ENCODE data around the gene CDKL5. TPM values are rescaled to one million over a fixed set of nuclear protein-coding genes. Genes with fewer than 3 reads are reported as not detected.
"Not testable (repeated sequence)": the region's sequence is repeated elsewhere in the genome, so short reads cannot be mapped to it uniquely, and the experiment has no call there.

The CDKL5 gene
- total and polyA plus RNA-seq, 4 donors = 10.6 to 27.7 (median 15.3) TPM

GRCh38 chrX:18422325-18422724, 3.1 kb upstream of the CDKL5 start:
- DNase-seq (ENCODE audit: low read depth in 4 of 6, low spot score in 6 of 6) = no peak

DNA sequence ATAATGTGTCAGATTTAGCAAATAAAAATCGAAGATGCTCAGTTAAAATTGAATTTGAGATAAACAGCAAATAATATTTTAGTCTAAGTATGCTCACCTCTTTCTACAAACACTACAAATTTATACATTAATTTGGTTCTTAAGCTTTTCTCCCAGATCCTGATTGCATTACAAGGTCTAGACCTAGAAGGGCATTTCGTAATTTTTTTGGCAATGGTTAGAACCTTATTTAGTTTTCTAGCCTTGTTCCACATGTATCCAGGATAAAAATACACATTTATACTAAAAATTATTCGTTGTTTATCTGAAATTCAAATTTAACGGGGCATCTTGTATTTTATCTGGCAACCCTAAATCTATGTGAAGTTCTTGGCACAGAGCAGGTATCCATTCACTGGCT, 2.5 kb upstream of the CDKL5 start:
- no peak overlapping the region for H3K27ac ChIP-seq (ENCODE audit: low read depth, low read length)
- WGBS (ENCODE audit: insufficient coverage) = no CpG with 5 or more reads among the region's 4 CpGs
- H3K4me1 ChIP-seq (ENCODE audit: control insufficient read depth, insufficient read depth, low read length) = no peaks in the 10 kb centered on the region
- peaks cover 10% of the 10 kb centered on the region for H3K27me3 ChIP-seq (ENCODE audit: control insufficient read depth, insufficient read depth, low read length)
- H3K9me3 ChIP-seq (ENCODE audit: control insufficient read depth, insufficient read depth, low read length) = peaks cover 1% of the 10 kb centered on the region
- H3K4me3 ChIP-seq (ENCODE audit: low read depth, low read length) = no peak overlapping the region
- no peak for DNase-seq (ENCODE audit: low read depth in 4 of 6, low spot score in 6 of 6)
- H3K36me3 ChIP-seq (ENCODE audit: control insufficient read depth, insufficient read depth, low read length) = no peaks in the 10 kb centered on the region

More at GRCh38 chrX:18422325-18422724, 3.1 kb upstream of the CDKL5 start:
- Histone ChIP-seq H3K9me3 (ENCODE audit: control insufficient read depth, insufficient read depth, low read length) (peaks cover 1% of the 10 kb centered on the region), H3K36me3 (ENCODE audit: control insufficient read depth, insufficient read depth, low read length) (no peaks in the 10 kb centered on the region), H3K4me1 (ENCODE audit: control insufficient read depth, insufficient read depth, low read length) (no peaks in the 10 kb centered on the region), H3K27me3 (ENCODE audit: control insufficient read depth, insufficient read depth, low read length) (peaks cover 10% of the 10 kb centered on the region), H3K27ac (ENCODE audit: low read depth, low read length) (no peak overlapping the region), H3K4me3 (ENCODE audit: low read depth, low read length) (no peak overlapping the region)
- WGBS (ENCODE audit: insufficient coverage) = no CpG with 5 or more reads among the region's 5 CpGs

DNA sequence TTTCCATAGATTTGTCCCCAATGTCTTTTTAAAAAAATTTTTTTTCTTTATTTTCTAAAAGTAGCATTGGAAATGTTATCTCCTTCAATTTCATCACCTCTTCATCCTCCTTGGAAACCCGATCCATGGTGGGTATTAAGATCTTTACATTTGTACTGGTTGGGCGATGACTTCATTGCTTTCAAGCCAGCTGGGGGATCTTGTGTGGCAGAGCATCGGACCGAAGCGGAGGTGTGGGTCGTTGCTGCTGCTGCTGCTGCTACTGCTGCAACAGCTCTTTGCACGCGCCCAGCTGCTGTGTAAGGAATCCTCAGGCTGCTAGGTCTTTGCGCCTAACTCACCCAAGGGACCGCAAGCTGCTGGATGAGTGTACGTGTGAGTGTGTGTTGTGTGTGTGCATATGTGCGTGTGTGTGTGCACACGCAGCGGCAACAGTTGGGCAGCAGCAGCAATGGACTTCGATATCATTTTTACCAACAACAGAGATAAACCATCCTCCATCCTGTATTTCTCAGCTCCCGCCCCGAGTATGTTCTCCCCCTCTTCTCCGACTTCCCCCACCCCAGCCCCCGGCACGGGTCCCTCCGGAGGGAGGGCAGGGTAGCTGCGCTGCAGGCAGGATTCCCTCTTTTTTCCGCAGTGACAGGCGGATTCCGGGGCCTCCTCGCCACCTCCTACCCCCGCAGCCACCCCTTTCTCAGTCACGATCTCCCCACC, 768 bp upstream of the CDKL5 start:
- Histone ChIP-seq H3K4me1 (ENCODE audit: control insufficient read depth, insufficient read depth, low read length) (no peaks in the 10 kb centered on the region), H3K27me3 (ENCODE audit: control insufficient read depth, insufficient read depth, low read length) (peaks cover 8% of the 10 kb centered on the region), H3K27ac (ENCODE audit: low read depth, low read length) (peak overlapping the region; percentile 87), H3K36me3 (ENCODE audit: control insufficient read depth, insufficient read depth, low read length) (no peaks in the 10 kb centered on the region), H3K4me3 (ENCODE audit: low read depth, low read length) (peak overlapping the region; percentile 73), H3K9me3 (ENCODE audit: control insufficient read depth, insufficient read depth, low read length) (no peaks in the 10 kb centered on the region)
- WGBS (ENCODE audit: insufficient coverage) = 11% methylated on average over 23 of the region's 28 CpGs
- DNase-seq (ENCODE audit: low read depth in 4 of 6, low spot score in 6 of 6) = peak in 3 of 6 donors; percentile 38 to 89 (median 66)

- peaks cover 8% of the 10 kb centered on the region for H3K27me3 ChIP-seq (ENCODE audit: control insufficient read depth, insufficient read depth, low read length)
- H3K9me3 ChIP-seq (ENCODE audit: control insufficient read depth, insufficient read depth, low read length) = no peaks in the 10 kb centered on the region
- DNase-seq (ENCODE audit: low read depth in 4 of 6, low spot score in 6 of 6) = peak in 1 of 6 donors; percentile 2
- H3K4me1 ChIP-seq (ENCODE audit: control insufficient read depth, insufficient read depth, low read length) = no peaks in the 10 kb centered on the region
- no peaks in the 10 kb centered on the region for H3K36me3 ChIP-seq (ENCODE audit: control insufficient read depth, insufficient read depth, low read length)
- H3K4me3 ChIP-seq (ENCODE audit: low read depth, low read length) = peak overlapping the region; percentile 73
- H3K27ac ChIP-seq (ENCODE audit: low read depth, low read length) = peak overlapping the region; percentile 88
- WGBS (ENCODE audit: insufficient coverage) = 8% methylated on average over 40 of the region's 40 CpGs
Measured at GRCh38 chrX:18426004-18426320, 554 bp downstream of the CDKL5 start.

- Histone ChIP-seq H3K27me3 (ENCODE audit: control insufficient read depth, insufficient read depth, low read length) (peaks cover 8% of the 10 kb centered on the region), H3K4me3 (ENCODE audit: low read depth, low read length) (no peak overlapping the region), H3K27ac (ENCODE audit: low read depth, low read length) (no peak overlapping the region), H3K36me3 (ENCODE audit: control insufficient read depth, insufficient read depth, low read length) (no peaks in the 10 kb centered on the region), H3K4me1 (ENCODE audit: control insufficient read depth, insufficient read depth, low read length) (no peaks in the 10 kb centered on the region), H3K9me3 (ENCODE audit: control insufficient read depth, insufficient read depth, low read length) (no peaks in the 10 kb centered on the region)
- 0% methylated on average over 1 of the region's 5 CpGs for WGBS (ENCODE audit: insufficient coverage)
- DNase-seq (ENCODE audit: low read depth in 4 of 6, low spot score in 6 of 6) = peak in 2 of 6 donors; percentile 18 to 26
Measured at GRCh38 chrX:18428006-18428405, 2.6 kb downstream of the CDKL5 start.

DNA sequence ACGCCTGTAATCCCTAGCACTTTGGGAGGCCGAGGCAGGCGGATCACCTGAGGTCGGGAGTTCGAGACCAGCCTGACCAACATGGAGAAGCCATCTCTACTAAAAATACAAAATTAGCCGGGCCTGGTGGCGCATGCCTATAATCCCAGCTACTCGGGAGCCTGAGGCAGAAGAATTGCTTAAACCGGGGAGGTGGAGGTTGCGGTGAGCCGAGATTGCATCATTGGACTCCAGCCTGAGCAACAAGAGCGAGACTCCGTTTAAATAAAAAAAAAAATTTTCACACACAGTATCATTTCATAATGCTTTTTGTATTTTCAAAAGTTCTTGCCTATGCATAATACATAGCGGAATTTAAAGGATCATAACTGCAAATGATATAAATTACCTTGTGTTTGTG, 7.9 kb downstream of the CDKL5 start:
- WGBS (ENCODE audit: insufficient coverage) = 91% methylated on average over 5 of the region's 14 CpGs
- H3K9me3 ChIP-seq (ENCODE audit: control insufficient read depth, insufficient read depth, low read length); H3K4me3 ChIP-seq (ENCODE audit: low read depth, low read length); DNase-seq (ENCODE audit: low read depth in 4 of 6, low spot score in 6 of 6); H3K27me3 ChIP-seq (ENCODE audit: control insufficient read depth, insufficient read depth, low read length); H3K4me1 ChIP-seq (ENCODE audit: control insufficient read depth, insufficient read depth, low read length); H3K27ac ChIP-seq (ENCODE audit: low read depth, low read length); H3K36me3 ChIP-seq (ENCODE audit: control insufficient read depth, insufficient read depth, low read length): not testable (repeated sequence)

DNA sequence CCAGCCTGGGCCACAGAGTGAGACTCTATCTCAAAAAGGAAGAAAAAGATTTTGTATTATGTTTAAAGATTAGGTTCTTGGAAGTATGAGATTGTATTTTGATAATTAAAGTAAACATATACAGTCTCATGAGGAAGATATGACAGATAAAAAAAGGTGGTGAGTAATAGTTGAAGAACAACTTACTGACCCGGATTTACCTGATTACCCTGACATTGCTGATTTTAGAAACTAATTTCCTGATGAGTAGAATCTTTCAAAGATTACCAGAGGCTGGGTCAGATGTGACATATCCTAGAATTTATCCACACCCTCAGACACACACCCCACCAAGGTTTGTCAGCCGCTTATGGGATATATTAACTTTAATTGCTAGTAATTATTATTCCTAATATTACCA, 9.5 kb downstream of the CDKL5 start:
- no peaks in the 10 kb centered on the region for H3K9me3 ChIP-seq (ENCODE audit: control insufficient read depth, insufficient read depth, low read length)
- H3K4me3 ChIP-seq (ENCODE audit: low read depth, low read length) = no peak overlapping the region
- H3K36me3 ChIP-seq (ENCODE audit: control insufficient read depth, insufficient read depth, low read length) = no peaks in the 10 kb centered on the region
- H3K27ac ChIP-seq (ENCODE audit: low read depth, low read length) = no peak overlapping the region
- WGBS (ENCODE audit: insufficient coverage) = no CpG with 5 or more reads among the region's 2 CpGs
- no peak for DNase-seq (ENCODE audit: low read depth in 4 of 6, low spot score in 6 of 6)
- no peaks in the 10 kb centered on the region for H3K27me3 ChIP-seq (ENCODE audit: control insufficient read depth, insufficient read depth, low read length)
- peaks cover 3% of the 10 kb centered on the region for H3K4me1 ChIP-seq (ENCODE audit: control insufficient read depth, insufficient read depth, low read length)

- no peaks in the 10 kb centered on the region for H3K9me3 ChIP-seq (ENCODE audit: control insufficient read depth, insufficient read depth, low read length)
- no CpG with 5 or more reads among the region's 1 CpG for WGBS (ENCODE audit: insufficient coverage)
- no peak overlapping the region for H3K27ac ChIP-seq (ENCODE audit: low read depth, low read length)
- no peaks in the 10 kb centered on the region for H3K36me3 ChIP-seq (ENCODE audit: control insufficient read depth, insufficient read depth, low read length)
- H3K27me3 ChIP-seq (ENCODE audit: control insufficient read depth, insufficient read depth, low read length) = no peaks in the 10 kb centered on the region
- H3K4me3 ChIP-seq (ENCODE audit: low read depth, low read length) = no peak overlapping the region
- no peak for DNase-seq (ENCODE audit: low read depth in 4 of 6, low spot score in 6 of 6)
- peaks cover 3% of the 10 kb centered on the region for H3K4me1 ChIP-seq (ENCODE audit: control insufficient read depth, insufficient read depth, low read length)
Measured at GRCh38 chrX:18436017-18436416, 10.6 kb downstream of the CDKL5 start.

GRCh38 chrX:18440835-18441234, 15.4 kb downstream of the CDKL5 start:
- WGBS (ENCODE audit: insufficient coverage) = 68% methylated on average over 3 of the region's 4 CpGs
- H3K27ac ChIP-seq (ENCODE audit: low read depth, low read length) = no peak overlapping the region
- H3K9me3 ChIP-seq (ENCODE audit: control insufficient read depth, insufficient read depth, low read length) = no peaks in the 10 kb centered on the region
- no peaks in the 10 kb centered on the region for H3K36me3 ChIP-seq (ENCODE audit: control insufficient read depth, insufficient read depth, low read length)
- no peak overlapping the region for H3K4me3 ChIP-seq (ENCODE audit: low read depth, low read length)
- no peak for DNase-seq (ENCODE audit: low read depth in 4 of 6, low spot score in 6 of 6)
- H3K27me3 ChIP-seq (ENCODE audit: control insufficient read depth, insufficient read depth, low read length) = peaks cover 2% of the 10 kb centered on the region
- H3K4me1 ChIP-seq (ENCODE audit: control insufficient read depth, insufficient read depth, low read length) = peaks cover 3% of the 10 kb centered on the region

DNA sequence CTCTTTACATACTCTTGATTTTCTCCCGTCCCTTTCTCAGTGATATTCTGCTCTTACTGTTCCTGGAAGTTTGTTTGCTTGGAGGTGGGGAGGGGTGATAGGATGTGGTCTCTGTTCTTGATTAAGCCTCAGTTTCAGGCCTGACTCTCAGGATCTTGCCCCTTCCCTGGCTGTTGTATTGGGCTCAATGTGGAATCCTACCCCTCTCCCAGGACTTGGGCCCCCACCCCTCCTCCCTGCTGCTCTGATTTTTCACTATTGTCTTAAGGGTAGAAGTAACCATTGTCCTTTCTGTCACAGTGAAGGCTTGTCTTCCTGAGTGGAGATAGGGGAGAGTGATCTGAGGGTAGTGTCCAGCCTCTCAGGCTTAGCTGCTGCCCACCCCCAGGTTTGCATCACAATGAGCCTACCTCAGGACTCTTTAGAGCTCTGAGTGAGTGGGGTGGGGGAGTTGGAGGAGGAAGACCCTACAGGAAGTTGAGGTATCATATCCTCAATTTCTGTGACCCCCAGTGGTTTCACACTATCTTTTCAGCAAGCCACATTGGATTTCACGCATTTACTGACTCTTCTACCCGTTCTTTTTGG, 16.5 kb downstream of the CDKL5 start:
- no peak for DNase-seq (ENCODE audit: low read depth in 4 of 6, low spot score in 6 of 6)
- H3K4me1 ChIP-seq (ENCODE audit: control insufficient read depth, insufficient read depth, low read length) = no peaks in the 10 kb centered on the region
- no peaks in the 10 kb centered on the region for H3K36me3 ChIP-seq (ENCODE audit: control insufficient read depth, insufficient read depth, low read length)
- 94% methylated on average over 2 of the region's 3 CpGs for WGBS (ENCODE audit: insufficient coverage)
- no peak overlapping the region for H3K4me3 ChIP-seq (ENCODE audit: low read depth, low read length)
- no peaks in the 10 kb centered on the region for H3K9me3 ChIP-seq (ENCODE audit: control insufficient read depth, insufficient read depth, low read length)
- no peak overlapping the region for H3K27ac ChIP-seq (ENCODE audit: low read depth, low read length)
- peaks cover 2% of the 10 kb centered on the region for H3K27me3 ChIP-seq (ENCODE audit: control insufficient read depth, insufficient read depth, low read length)
